SK-N-SH treated with all-trans-retinoic acid at 6 μM for 48 hours (cell line): Measurements from ENCODE around the gene GALNT5.

Source experiments
- ARNTL ChIP-seq: fragments of 450-650 bp; formaldehyde crosslinking; IDR thresholded peaks from 2 replicates; pipeline ENCODE4 v1.5.0; 2020; ENCODE audit warnings: low read depth, mild to moderate bottlenecking, moderate library complexity, borderline replicate concordance
- BACH2 ChIP-seq: fragments of 250-450 bp; sonication (Bioruptor Pico); IDR thresholded peaks from 2 replicates; pipeline ENCODE4 v1.9.0; 2021; ENCODE audit warnings: mild to moderate bottlenecking, borderline replicate concordance
- CREB5 ChIP-seq: fragments of 250-450 bp; sonication (Bioruptor Pico); IDR thresholded peaks from 2 replicates; pipeline ENCODE4 v1.5.1; 2020; ENCODE audit warnings: low read depth, mild to moderate bottlenecking, moderate library complexity
- CSDC2 ChIP-seq: fragments of 250-450 bp; sonication (Bioruptor Pico); IDR thresholded peaks from 2 replicates; pipeline ENCODE4 v1.5.0; 2020; ENCODE audit warnings: mild to moderate bottlenecking, moderate library complexity
- GLIS3 ChIP-seq: fragments of 250-450 bp; sonication (Bioruptor Pico); IDR thresholded peaks from 2 replicates; pipeline ENCODE4 v1.5.0; 2020; ENCODE audit warnings: mild to moderate bottlenecking, moderate library complexity
- PATZ1 ChIP-seq: fragments of 250-450 bp; sonication (Bioruptor Pico); IDR thresholded peaks from 2 replicates; pipeline ENCODE4 v1.8.0; 2020; ENCODE audit warnings: mild to moderate bottlenecking, moderate library complexity, borderline replicate concordance
- POU6F1 ChIP-seq: fragments of 250-450 bp; sonication (Bioruptor Pico); IDR thresholded peaks from 2 replicates; pipeline ENCODE4 v1.8.0; 2021; ENCODE audit warnings: low read depth, mild to moderate bottlenecking, moderate library complexity, borderline replicate concordance
- PPARA ChIP-seq: fragments of 250-450 bp; sonication (Bioruptor Pico); IDR thresholded peaks from 2 replicates; pipeline ENCODE4 v1.5.0; 2020; ENCODE audit warnings: mild to moderate bottlenecking, borderline replicate concordance
- TCF4 ChIP-seq: fragments of 250-450 bp; sonication (Bioruptor Pico); IDR thresholded peaks from 2 replicates; pipeline ENCODE4 v1.8.0; 2021; ENCODE audit warnings: mild to moderate bottlenecking, moderate library complexity, borderline replicate concordance
- ZFP3 ChIP-seq: fragments of 250-450 bp; sonication (Bioruptor Pico); IDR thresholded peaks from 2 replicates; pipeline ENCODE4 v1.5.0; 2020; ENCODE audit warnings: mild to moderate bottlenecking, moderate library complexity
- ZNF565 ChIP-seq: fragments of 450-650 bp; formaldehyde crosslinking; conservative IDR thresholded peaks from 2 replicates; pipeline ENCODE4 v1.5.0; 2020; ENCODE audit warnings: low read depth, mild to moderate bottlenecking, moderate library complexity

GRCh38 chr2:157254041-157254440 is 3.5 kb upstream of the GALNT5 start:
- TF ChIP-seq PPARA (CRISPR knock-in tag) (no peak), PATZ1 (CRISPR knock-in tag) (no peak), ZNF565 (CRISPR knock-in tag) (no peak), ARNTL (CRISPR knock-in tag) (no peak), ZFP3 (CRISPR knock-in tag) (no peak), BACH2 (no peak), CSDC2 (CRISPR knock-in tag) (no peak), CREB5 (CRISPR knock-in tag) (no peak), GLIS3 (CRISPR knock-in tag) (no peak), TCF4 (CRISPR knock-in tag) (no peak), POU6F1 (CRISPR knock-in tag) (no peak)
